WTC11 (cell line): ENCODE data around the gene CAPN12.
"Not testable (repeated sequence)": the region's sequence is repeated elsewhere in the genome, so short reads cannot be mapped to it uniquely, and the experiment has no call there.

Experiments used
- ATF1 ChIP-seq: sonication (generic); formaldehyde crosslinking; IDR thresholded peaks from 2 replicates; pipeline ENCODE4 v1.8.1; 2023; ENCODE audit warnings: mild to moderate bottlenecking, moderate library complexity, missing genetic modification reagents
- GABPB1 ChIP-seq: sonication (generic); formaldehyde crosslinking; IDR thresholded peaks from 2 replicates; pipeline ENCODE4 v1.8.1; 2023; ENCODE audit warnings: mild to moderate bottlenecking, missing genetic modification reagents
- NFE2L1 ChIP-seq: sonication (generic); formaldehyde crosslinking; IDR thresholded peaks from 2 replicates; pipeline ENCODE4 v1.8.1; 2023; ENCODE audit warnings: missing genetic modification reagents
- TEAD4 ChIP-seq: sonication (generic); formaldehyde crosslinking; IDR thresholded peaks from 2 replicates; pipeline ENCODE4 v1.8.0; 2022; ENCODE audit warnings: mild to moderate bottlenecking, missing genetic modification reagents
- ZNF138 ChIP-seq: sonication (generic); formaldehyde crosslinking; conservative IDR thresholded peaks from 2 replicates; pipeline ENCODE4 v1.8.1; 2022; ENCODE audit warnings: mild to moderate bottlenecking, moderate library complexity, missing genetic modification reagents
- TF ChIP-seq, protein P1 (sequence below): fragments of 200-600 bp; IDR thresholded peaks from 2 replicates; pipeline ENCODE4 v1.8.0; 2022; ENCODE audit warnings: antibody characterized with exemption
- TF ChIP-seq, protein P2 (sequence below): sonication (generic); formaldehyde crosslinking; IDR thresholded peaks from 2 replicates; pipeline ENCODE4 v1.8.0; 2022; ENCODE audit warnings: mild to moderate bottlenecking, missing genetic modification reagents
- TF ChIP-seq, protein P3 (sequence below): sonication (generic); formaldehyde crosslinking; IDR thresholded peaks from 2 replicates; pipeline ENCODE4 v1.8.1; 2022; ENCODE audit warnings: low read depth, missing genetic modification reagents, borderline replicate concordance
- TF ChIP-seq, protein P4 (sequence below): sonication (generic); formaldehyde crosslinking; IDR thresholded peaks from 2 replicates; pipeline ENCODE4 v1.8.1; 2023; ENCODE audit warnings: mild to moderate bottlenecking, moderate library complexity, missing genetic modification reagents
- TF ChIP-seq, protein P5 (sequence below): sonication (generic); formaldehyde crosslinking; IDR thresholded peaks from 2 replicates; pipeline ENCODE4 v1.8.0; 2023; ENCODE audit warnings: missing genetic modification reagents
- TF ChIP-seq, protein P6 (sequence below): sonication (generic); formaldehyde crosslinking; conservative IDR thresholded peaks from 2 replicates; pipeline ENCODE4 v1.8.1; 2023; ENCODE audit warnings: mild to moderate bottlenecking, low read depth, missing genetic modification reagents, moderate library complexity
- TF ChIP-seq, protein P7 (sequence below): sonication (generic); formaldehyde crosslinking; IDR thresholded peaks from 2 replicates; pipeline ENCODE4 v1.8.1; 2023; ENCODE audit warnings: mild to moderate bottlenecking, missing genetic modification reagents, moderate library complexity
- TF ChIP-seq, protein P8 (sequence below): sonication (generic); formaldehyde crosslinking; conservative IDR thresholded peaks from 2 replicates; pipeline ENCODE4 v1.8.1; 2022; ENCODE audit warnings: mild to moderate bottlenecking, missing genetic modification reagents

DNA sequence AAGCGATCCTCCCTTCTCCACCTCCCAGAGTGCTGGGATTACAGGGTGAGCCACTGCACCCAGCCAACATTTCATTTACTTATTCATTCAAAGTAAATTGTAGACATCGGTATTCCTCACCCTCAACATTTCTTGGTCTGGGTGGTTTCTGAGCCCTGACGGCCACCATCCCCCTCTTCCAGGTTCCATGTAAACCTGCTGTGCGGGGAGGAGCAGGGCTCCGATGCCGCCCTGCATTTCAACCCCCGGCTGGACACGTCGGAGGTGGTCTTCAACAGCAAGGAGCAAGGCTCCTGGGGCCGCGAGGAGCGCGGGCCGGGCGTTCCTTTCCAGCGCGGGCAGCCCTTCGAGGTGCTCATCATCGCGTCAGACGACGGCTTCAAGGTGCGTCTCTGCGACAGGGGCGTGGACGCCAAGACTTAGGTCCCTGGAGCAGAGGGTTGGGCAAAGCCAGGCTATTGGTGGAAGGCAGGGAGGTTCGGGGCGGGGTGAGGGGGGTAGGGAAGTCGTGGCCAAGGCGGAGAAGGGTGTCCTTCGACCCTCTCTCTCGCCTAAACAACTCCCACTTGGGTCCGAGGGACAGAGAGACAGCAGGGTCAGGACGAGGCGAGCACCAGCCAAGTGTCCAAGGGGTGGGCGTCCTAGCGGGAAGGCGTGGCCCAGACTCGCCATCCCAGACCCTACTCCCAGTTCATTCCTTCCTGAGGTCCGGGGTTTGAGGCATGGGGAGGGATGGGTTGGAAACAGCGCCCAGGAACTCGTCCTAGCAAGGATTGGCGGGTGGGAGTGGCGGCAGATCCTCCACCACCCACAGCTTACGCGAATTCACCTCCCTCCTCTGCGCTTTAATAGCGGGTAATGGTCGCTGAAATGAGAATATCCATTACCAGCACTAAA is 46.5 kb upstream of the CAPN12 start:
- TF ChIP-seq NFE2L1, ATF1, TEAD4, GABPB1, ZNF138 (CRISPR knock-in tag): not testable (repeated sequence)
- TF ChIP-seq, protein P1, sequence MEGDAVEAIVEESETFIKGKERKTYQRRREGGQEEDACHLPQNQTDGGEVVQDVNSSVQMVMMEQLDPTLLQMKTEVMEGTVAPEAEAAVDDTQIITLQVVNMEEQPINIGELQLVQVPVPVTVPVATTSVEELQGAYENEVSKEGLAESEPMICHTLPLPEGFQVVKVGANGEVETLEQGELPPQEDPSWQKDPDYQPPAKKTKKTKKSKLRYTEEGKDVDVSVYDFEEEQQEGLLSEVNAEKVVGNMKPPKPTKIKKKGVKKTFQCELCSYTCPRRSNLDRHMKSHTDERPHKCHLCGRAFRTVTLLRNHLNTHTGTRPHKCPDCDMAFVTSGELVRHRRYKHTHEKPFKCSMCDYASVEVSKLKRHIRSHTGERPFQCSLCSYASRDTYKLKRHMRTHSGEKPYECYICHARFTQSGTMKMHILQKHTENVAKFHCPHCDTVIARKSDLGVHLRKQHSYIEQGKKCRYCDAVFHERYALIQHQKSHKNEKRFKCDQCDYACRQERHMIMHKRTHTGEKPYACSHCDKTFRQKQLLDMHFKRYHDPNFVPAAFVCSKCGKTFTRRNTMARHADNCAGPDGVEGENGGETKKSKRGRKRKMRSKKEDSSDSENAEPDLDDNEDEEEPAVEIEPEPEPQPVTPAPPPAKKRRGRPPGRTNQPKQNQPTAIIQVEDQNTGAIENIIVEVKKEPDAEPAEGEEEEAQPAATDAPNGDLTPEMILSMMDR = not testable (repeated sequence)
- TF ChIP-seq, protein P2, sequence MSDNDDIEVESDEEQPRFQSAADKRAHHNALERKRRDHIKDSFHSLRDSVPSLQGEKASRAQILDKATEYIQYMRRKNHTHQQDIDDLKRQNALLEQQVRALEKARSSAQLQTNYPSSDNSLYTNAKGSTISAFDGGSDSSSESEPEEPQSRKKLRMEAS (CRISPR knock-in tag) = not testable (repeated sequence)
- TF ChIP-seq, protein P3, sequence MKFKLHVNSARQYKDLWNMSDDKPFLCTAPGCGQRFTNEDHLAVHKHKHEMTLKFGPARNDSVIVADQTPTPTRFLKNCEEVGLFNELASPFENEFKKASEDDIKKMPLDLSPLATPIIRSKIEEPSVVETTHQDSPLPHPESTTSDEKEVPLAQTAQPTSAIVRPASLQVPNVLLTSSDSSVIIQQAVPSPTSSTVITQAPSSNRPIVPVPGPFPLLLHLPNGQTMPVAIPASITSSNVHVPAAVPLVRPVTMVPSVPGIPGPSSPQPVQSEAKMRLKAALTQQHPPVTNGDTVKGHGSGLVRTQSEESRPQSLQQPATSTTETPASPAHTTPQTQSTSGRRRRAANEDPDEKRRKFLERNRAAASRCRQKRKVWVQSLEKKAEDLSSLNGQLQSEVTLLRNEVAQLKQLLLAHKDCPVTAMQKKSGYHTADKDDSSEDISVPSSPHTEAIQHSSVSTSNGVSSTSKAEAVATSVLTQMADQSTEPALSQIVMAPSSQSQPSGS (CRISPR knock-in tag) = not testable (repeated sequence)
- TF ChIP-seq, protein P4, sequence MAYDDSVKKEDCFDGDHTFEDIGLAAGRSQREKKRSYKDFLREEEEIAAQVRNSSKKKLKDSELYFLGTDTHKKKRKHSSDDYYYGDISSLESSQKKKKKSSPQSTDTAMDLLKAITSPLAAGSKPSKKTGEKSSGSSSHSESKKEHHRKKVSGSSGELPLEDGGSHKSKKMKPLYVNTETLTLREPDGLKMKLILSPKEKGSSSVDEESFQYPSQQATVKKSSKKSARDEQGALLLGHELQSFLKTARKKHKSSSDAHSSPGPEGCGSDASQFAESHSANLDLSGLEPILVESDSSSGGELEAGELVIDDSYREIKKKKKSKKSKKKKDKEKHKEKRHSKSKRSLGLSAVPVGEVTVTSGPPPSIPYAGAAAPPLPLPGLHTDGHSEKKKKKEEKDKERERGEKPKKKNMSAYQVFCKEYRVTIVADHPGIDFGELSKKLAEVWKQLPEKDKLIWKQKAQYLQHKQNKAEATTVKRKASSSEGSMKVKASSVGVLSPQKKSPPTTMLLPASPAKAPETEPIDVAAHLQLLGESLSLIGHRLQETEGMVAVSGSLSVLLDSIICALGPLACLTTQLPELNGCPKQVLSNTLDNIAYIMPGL (CRISPR knock-in tag) = not testable (repeated sequence)
- TF ChIP-seq, protein P5, sequence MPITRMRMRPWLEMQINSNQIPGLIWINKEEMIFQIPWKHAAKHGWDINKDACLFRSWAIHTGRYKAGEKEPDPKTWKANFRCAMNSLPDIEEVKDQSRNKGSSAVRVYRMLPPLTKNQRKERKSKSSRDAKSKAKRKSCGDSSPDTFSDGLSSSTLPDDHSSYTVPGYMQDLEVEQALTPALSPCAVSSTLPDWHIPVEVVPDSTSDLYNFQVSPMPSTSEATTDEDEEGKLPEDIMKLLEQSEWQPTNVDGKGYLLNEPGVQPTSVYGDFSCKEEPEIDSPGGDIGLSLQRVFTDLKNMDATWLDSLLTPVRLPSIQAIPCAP = not testable (repeated sequence)
- TF ChIP-seq, protein P6, sequence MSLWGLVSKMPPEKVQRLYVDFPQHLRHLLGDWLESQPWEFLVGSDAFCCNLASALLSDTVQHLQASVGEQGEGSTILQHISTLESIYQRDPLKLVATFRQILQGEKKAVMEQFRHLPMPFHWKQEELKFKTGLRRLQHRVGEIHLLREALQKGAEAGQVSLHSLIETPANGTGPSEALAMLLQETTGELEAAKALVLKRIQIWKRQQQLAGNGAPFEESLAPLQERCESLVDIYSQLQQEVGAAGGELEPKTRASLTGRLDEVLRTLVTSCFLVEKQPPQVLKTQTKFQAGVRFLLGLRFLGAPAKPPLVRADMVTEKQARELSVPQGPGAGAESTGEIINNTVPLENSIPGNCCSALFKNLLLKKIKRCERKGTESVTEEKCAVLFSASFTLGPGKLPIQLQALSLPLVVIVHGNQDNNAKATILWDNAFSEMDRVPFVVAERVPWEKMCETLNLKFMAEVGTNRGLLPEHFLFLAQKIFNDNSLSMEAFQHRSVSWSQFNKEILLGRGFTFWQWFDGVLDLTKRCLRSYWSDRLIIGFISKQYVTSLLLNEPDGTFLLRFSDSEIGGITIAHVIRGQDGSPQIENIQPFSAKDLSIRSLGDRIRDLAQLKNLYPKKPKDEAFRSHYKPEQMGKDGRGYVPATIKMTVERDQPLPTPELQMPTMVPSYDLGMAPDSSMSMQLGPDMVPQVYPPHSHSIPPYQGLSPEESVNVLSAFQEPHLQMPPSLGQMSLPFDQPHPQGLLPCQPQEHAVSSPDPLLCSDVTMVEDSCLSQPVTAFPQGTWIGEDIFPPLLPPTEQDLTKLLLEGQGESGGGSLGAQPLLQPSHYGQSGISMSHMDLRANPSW = not testable (repeated sequence)
- TF ChIP-seq, protein P7, sequence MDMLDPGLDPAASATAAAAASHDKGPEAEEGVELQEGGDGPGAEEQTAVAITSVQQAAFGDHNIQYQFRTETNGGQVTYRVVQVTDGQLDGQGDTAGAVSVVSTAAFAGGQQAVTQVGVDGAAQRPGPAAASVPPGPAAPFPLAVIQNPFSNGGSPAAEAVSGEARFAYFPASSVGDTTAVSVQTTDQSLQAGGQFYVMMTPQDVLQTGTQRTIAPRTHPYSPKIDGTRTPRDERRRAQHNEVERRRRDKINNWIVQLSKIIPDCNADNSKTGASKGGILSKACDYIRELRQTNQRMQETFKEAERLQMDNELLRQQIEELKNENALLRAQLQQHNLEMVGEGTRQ (CRISPR knock-in tag) = not testable (repeated sequence)
- TF ChIP-seq, protein P8, sequence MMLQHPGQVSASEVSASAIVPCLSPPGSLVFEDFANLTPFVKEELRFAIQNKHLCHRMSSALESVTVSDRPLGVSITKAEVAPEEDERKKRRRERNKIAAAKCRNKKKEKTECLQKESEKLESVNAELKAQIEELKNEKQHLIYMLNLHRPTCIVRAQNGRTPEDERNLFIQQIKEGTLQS = not testable (repeated sequence)
